C4-2B (cell line): ENCODE measurements around the gene MSANTD4.

Source experiments
- ZFX ChIP-seq: fragments of 450-650 bp; IDR thresholded peaks from 2 replicates; pipeline ENCODE4 v1.6.1; 2017
- TF ChIP-seq, protein P1 (sequence below): fragments of 450-650 bp; conservative IDR thresholded peaks from 2 replicates; pipeline ENCODE4 v1.5.1; 2017; ENCODE audit warnings: mild to moderate bottlenecking

DNA sequence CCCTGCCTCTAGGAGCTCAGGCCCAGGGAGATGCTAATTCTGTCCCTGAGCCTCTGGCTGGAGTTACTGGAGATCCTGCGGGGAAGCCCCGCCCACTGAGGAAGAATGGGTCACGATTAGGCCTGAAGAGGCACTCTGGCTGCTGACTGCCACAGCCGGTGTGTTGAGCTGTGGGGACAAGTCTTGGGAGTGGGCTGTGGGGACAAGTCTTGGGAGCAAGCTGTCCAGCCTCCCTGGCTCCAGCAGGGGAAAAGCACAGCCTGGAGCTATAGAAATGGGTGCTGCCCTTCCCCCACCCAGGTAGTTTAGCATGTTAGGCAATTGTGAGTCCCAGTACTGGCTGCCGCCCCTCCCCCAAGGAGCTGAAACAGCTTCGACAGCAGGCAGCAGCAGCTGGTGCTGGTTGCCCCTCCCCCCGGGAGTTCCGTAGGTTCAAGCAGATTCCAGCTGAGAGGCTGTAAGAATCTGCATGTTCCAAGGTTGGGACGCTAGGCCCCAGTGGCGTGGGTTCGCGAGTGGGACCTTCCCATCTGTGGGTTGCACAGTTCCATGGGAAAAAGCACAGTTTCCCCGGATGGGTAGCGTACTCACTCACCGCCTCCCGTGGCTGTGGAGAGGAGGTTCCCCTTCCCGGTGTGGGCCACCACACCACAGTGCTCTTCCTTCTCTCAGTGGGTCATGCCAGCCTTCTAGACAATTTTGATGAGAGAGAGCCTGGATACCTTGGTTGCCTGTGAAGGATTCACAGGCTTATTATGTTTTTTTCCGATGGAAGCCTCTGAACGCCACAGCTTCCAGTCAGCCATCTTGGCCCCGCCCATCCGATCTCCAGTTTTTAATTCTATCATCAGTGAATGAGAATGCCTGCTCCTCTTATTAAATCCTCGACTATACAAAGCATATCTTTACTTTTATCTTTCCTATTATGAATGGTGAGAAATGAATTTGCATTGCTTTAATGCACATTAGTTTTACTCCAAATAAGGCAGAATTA, 61.5 kb downstream of the MSANTD4 start:
- TF ChIP-seq, protein P1, sequence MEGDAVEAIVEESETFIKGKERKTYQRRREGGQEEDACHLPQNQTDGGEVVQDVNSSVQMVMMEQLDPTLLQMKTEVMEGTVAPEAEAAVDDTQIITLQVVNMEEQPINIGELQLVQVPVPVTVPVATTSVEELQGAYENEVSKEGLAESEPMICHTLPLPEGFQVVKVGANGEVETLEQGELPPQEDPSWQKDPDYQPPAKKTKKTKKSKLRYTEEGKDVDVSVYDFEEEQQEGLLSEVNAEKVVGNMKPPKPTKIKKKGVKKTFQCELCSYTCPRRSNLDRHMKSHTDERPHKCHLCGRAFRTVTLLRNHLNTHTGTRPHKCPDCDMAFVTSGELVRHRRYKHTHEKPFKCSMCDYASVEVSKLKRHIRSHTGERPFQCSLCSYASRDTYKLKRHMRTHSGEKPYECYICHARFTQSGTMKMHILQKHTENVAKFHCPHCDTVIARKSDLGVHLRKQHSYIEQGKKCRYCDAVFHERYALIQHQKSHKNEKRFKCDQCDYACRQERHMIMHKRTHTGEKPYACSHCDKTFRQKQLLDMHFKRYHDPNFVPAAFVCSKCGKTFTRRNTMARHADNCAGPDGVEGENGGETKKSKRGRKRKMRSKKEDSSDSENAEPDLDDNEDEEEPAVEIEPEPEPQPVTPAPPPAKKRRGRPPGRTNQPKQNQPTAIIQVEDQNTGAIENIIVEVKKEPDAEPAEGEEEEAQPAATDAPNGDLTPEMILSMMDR = no peak
- no peak for TF ChIP-seq ZFX
